SK-N-SH treated with all-trans-retinoic acid at 6 μM for 48 hours (cell line): ENCODE results near the gene COX5A.

Source experiments
- ATAC-seq: fragments of 200-7000 bp; cut with Tn5 transposase; 3 replicates; pipeline ENCODE4 v1.9.1; 2020; ENCODE audit warnings: mild to moderate bottlenecking, moderate library complexity
- ARNTL ChIP-seq: fragments of 450-650 bp; formaldehyde crosslinking; IDR thresholded peaks from 2 replicates; pipeline ENCODE4 v1.5.0; 2020; ENCODE audit warnings: low read depth, mild to moderate bottlenecking, moderate library complexity, borderline replicate concordance
- CREB5 ChIP-seq: fragments of 250-450 bp; sonication (Bioruptor Pico); IDR thresholded peaks from 2 replicates; pipeline ENCODE4 v1.5.1; 2020; ENCODE audit warnings: low read depth, mild to moderate bottlenecking, moderate library complexity
- CSDC2 ChIP-seq: fragments of 250-450 bp; sonication (Bioruptor Pico); IDR thresholded peaks from 2 replicates; pipeline ENCODE4 v1.5.0; 2020; ENCODE audit warnings: mild to moderate bottlenecking, moderate library complexity
- ESRRG ChIP-seq: fragments of 250-450 bp; sonication (Bioruptor Pico); IDR thresholded peaks from 2 replicates; pipeline ENCODE4 v1.6.1; 2021; ENCODE audit warnings: mild to moderate bottlenecking
- GLIS3 ChIP-seq: fragments of 250-450 bp; sonication (Bioruptor Pico); IDR thresholded peaks from 2 replicates; pipeline ENCODE4 v1.5.0; 2020; ENCODE audit warnings: mild to moderate bottlenecking, moderate library complexity
- ISL1 ChIP-seq: fragments of 250-450 bp; sonication (Bioruptor Pico); IDR thresholded peaks from 2 replicates; pipeline ENCODE4 v2.1.2; 2022; ENCODE audit warnings: mild to moderate bottlenecking, moderate library complexity
- PPARA ChIP-seq: fragments of 250-450 bp; sonication (Bioruptor Pico); IDR thresholded peaks from 2 replicates; pipeline ENCODE4 v1.5.0; 2020; ENCODE audit warnings: mild to moderate bottlenecking, borderline replicate concordance
- TCF4 ChIP-seq: fragments of 250-450 bp; sonication (Bioruptor Pico); IDR thresholded peaks from 2 replicates; pipeline ENCODE4 v1.8.0; 2021; ENCODE audit warnings: mild to moderate bottlenecking, moderate library complexity, borderline replicate concordance
- TOX ChIP-seq: fragments of 250-450 bp; sonication (Bioruptor Pico); IDR thresholded peaks from 2 replicates; pipeline ENCODE4 v1.8.0; 2021; ENCODE audit warnings: mild to moderate bottlenecking, moderate library complexity, borderline replicate concordance
- ZC3H10 ChIP-seq: fragments of 250-450 bp; sonication (Bioruptor Pico); IDR thresholded peaks from 2 replicates; pipeline ENCODE4 v1.5.1; 2021; ENCODE audit warnings: mild to moderate bottlenecking, moderate library complexity
- ZFP3 ChIP-seq: fragments of 250-450 bp; sonication (Bioruptor Pico); IDR thresholded peaks from 2 replicates; pipeline ENCODE4 v1.5.0; 2020; ENCODE audit warnings: mild to moderate bottlenecking, moderate library complexity
- ZFP30 ChIP-seq: fragments of 450-650 bp; formaldehyde crosslinking; IDR thresholded peaks from 2 replicates; pipeline ENCODE4 v1.5.0; 2022; ENCODE audit warnings: mild to moderate bottlenecking, moderate library complexity
- ZNF565 ChIP-seq: fragments of 450-650 bp; formaldehyde crosslinking; conservative IDR thresholded peaks from 2 replicates; pipeline ENCODE4 v1.5.0; 2020; ENCODE audit warnings: low read depth, mild to moderate bottlenecking, moderate library complexity
- ZNF70 ChIP-seq: fragments of 450-650 bp; formaldehyde crosslinking; IDR thresholded peaks from 2 replicates; pipeline ENCODE4 v1.5.0; 2020; ENCODE audit warnings: mild to moderate bottlenecking, moderate library complexity
- ZNF8 ChIP-seq: fragments of 450-650 bp; formaldehyde crosslinking; IDR thresholded peaks from 2 replicates; pipeline ENCODE4 v1.5.0; 2020; ENCODE audit warnings: mild to moderate bottlenecking, moderate library complexity
- TF ChIP-seq, protein P1 (sequence below): fragments of 250-450 bp; sonication (Bioruptor Pico); IDR thresholded peaks from 2 replicates; pipeline ENCODE4 v1.8.0; 2021; ENCODE audit warnings: low read depth, mild to moderate bottlenecking, moderate library complexity, borderline replicate concordance
- TF ChIP-seq, protein P2 (sequence below): fragments of 250-450 bp; sonication (Bioruptor Pico); IDR thresholded peaks from 2 replicates; pipeline ENCODE4 v1.5.1; 2021; ENCODE audit warnings: mild to moderate bottlenecking, moderate library complexity
- TF ChIP-seq, protein P3 (sequence below): fragments of 250-450 bp; sonication (Bioruptor Pico); IDR thresholded peaks from 2 replicates; pipeline ENCODE4 v1.5.0; 2020; ENCODE audit warnings: mild to moderate bottlenecking, moderate library complexity

COX5A gene

DNA sequence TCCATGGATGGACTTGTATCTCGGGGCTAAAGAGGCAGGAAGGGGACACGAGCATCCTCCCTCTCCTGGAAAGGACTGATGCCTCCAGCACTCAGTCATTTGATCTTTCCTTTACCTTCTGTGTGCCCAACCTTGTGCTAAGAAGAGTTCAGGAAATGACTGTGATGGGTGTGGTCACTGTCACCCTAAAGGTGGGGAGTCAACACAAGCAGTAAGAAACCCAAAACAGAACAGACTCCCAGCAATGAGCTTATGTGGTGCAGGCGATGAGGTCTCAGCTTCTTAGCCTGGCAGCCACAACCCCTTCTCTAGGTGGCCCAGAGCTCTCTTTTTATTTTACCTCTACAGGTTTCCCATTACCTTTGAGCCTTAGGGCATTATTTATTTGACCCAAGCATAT is 44.2 kb downstream of the COX5A start:
- no peak for ATAC-seq

GRCh38 chr15:74892931-74893330 is 44.9 kb downstream of the COX5A start:
- no peak for ATAC-seq
- TF ChIP-seq ZFP30 (CRISPR knock-in tag) (no peak), GLIS3 (CRISPR knock-in tag) (no peak), PPARA (no peak), ZNF565 (CRISPR knock-in tag) (no peak), ISL1 (no peak), ZNF8 (CRISPR knock-in tag) (no peak), CREB5 (no peak), TOX (no peak)
- TF ChIP-seq, protein P1, sequence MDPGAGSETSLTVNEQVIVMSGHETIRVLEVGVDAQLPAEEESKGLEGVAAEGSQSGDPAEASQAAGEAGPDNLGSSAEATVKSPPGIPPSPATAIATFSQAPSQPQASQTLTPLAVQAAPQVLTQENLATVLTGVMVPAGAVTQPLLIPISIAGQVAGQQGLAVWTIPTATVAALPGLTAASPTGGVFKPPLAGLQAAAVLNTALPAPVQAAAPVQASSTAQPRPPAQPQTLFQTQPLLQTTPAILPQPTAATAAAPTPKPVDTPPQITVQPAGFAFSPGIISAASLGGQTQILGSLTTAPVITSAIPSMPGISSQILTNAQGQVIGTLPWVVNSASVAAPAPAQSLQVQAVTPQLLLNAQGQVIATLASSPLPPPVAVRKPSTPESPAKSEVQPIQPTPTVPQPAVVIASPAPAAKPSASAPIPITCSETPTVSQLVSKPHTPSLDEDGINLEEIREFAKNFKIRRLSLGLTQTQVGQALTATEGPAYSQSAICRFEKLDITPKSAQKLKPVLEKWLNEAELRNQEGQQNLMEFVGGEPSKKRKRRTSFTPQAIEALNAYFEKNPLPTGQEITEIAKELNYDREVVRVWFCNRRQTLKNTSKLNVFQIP (CRISPR knock-in tag) = no peak

More for the DNA sequence above, 44.2 kb downstream of the COX5A start:
- TF ChIP-seq, protein P2, sequence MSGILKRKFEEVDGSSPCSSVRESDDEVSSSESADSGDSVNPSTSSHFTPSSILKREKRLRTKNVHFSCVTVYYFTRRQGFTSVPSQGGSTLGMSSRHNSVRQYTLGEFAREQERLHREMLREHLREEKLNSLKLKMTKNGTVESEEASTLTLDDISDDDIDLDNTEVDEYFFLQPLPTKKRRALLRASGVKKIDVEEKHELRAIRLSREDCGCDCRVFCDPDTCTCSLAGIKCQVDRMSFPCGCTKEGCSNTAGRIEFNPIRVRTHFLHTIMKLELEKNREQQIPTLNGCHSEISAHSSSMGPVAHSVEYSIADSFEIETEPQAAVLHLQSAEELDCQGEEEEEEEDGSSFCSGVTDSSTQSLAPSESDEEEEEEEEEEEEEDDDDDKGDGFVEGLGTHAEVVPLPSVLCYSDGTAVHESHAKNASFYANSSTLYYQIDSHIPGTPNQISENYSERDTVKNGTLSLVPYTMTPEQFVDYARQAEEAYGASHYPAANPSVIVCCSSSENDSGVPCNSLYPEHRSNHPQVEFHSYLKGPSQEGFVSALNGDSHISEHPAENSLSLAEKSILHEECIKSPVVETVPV = no peak
- no peak for TF ChIP-seq TCF4 (CRISPR knock-in tag)

GRCh38 chr15:74892313-74892712 is 45.6 kb downstream of the COX5A start:
- no peak for ATAC-seq
- TF ChIP-seq ZFP3 (CRISPR knock-in tag) (no peak), CREB5 (no peak), ARNTL (CRISPR knock-in tag) (no peak), ISL1 (no peak), ZFP30 (CRISPR knock-in tag) (no peak), ZNF70 (CRISPR knock-in tag) (no peak), ZNF565 (CRISPR knock-in tag) (no peak), PPARA (no peak), ESRRG (CRISPR knock-in tag) (no peak), ZC3H10 (no peak), CSDC2 (CRISPR knock-in tag) (no peak)
- TF ChIP-seq, protein P2 = no peak

DNA sequence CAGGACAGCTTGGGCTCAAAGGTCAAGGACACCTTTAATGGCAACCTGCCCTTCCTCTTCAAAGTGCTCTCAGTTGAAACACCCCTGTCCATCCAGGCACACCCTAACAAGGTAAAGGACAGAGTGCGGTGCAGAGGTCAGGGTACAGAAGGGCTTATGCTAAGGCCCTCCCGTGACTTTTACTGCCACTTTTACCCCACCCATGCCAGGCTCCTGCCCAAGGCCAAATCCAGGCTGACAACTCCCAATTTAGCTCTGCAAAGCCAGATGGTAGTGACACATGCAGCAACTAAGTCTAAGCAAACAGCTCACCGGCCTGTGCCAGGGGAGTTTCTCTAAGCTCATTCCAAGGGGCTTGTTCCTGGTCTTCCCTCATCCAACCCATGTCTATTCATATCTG is 46.4 kb downstream of the COX5A start:
- TF ChIP-seq, protein P1 (CRISPR knock-in tag) = no peak
- TF ChIP-seq, protein P3, sequence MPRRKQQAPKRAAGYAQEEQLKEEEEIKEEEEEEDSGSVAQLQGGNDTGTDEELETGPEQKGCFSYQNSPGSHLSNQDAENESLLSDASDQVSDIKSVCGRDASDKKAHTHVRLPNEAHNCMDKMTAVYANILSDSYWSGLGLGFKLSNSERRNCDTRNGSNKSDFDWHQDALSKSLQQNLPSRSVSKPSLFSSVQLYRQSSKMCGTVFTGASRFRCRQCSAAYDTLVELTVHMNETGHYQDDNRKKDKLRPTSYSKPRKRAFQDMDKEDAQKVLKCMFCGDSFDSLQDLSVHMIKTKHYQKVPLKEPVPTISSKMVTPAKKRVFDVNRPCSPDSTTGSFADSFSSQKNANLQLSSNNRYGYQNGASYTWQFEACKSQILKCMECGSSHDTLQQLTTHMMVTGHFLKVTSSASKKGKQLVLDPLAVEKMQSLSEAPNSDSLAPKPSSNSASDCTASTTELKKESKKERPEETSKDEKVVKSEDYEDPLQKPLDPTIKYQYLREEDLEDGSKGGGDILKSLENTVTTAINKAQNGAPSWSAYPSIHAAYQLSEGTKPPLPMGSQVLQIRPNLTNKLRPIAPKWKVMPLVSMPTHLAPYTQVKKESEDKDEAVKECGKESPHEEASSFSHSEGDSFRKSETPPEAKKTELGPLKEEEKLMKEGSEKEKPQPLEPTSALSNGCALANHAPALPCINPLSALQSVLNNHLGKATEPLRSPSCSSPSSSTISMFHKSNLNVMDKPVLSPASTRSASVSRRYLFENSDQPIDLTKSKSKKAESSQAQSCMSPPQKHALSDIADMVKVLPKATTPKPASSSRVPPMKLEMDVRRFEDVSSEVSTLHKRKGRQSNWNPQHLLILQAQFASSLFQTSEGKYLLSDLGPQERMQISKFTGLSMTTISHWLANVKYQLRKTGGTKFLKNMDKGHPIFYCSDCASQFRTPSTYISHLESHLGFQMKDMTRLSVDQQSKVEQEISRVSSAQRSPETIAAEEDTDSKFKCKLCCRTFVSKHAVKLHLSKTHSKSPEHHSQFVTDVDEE (CRISPR knock-in tag) = no peak
- TF ChIP-seq CSDC2 (CRISPR knock-in tag) = no peak
- TF ChIP-seq ZNF70 (CRISPR knock-in tag) = no peak
- TF ChIP-seq ZFP30 (CRISPR knock-in tag) = no peak
- ATAC-seq = no peak
